Skeletal muscle tissue (tissue), 1 donor: ENCODE results near the gene IRGC. TPM values are rescaled to one million over a fixed set of nuclear protein-coding genes. Genes with fewer than 3 reads are reported as not detected.

Experiments
- total RNA-seq: library from RNA; depleted of rRNA; stranded (reverse); fragments of >200 nt; gene quantifications from one replicate; pipeline ENCODE4 v1.2.3, GENCODE V29; 2014

Gene IRGC
- total RNA-seq, 1 donor from 2014 or later = not detected

Other genes starting within 250 kb of the IRGC start
- gene PHLDB3, start 211.3 kb upstream of the IRGC start, total RNA-seq = 4.7 TPM
- 32.4 TPM for gene ETHE1, start 188.9 kb upstream of the IRGC start, total RNA-seq
- not detected for gene ZNF575, start 182.9 kb upstream of the IRGC start, total RNA-seq
- 7.3 TPM for gene XRCC1, start 140.5 kb upstream of the IRGC start, total RNA-seq
- gene PINLYP, start 140.3 kb upstream of the IRGC start, total RNA-seq = 6.8 TPM
- 24.5 TPM for gene IRGQ, start 119.9 kb upstream of the IRGC start, total RNA-seq
- 6.8 TPM for gene ZNF576, start 119.5 kb upstream of the IRGC start, total RNA-seq
- not detected for gene SRRM5, start 104.0 kb upstream of the IRGC start, total RNA-seq
- 44.9 TPM for gene ZNF428, start 96.4 kb upstream of the IRGC start, total RNA-seq
- 7.8 TPM for gene CADM4, start 76.2 kb upstream of the IRGC start, total RNA-seq
- 2.1 TPM for gene PLAUR, start 45.9 kb upstream of the IRGC start, total RNA-seq
- 6.3 TPM for gene SMG9, start 38.9 kb downstream of the IRGC start, total RNA-seq
- gene KCNN4, start 64.9 kb downstream of the IRGC start, total RNA-seq = 1.0 TPM
- not detected for gene LYPD5, start 86.4 kb downstream of the IRGC start, total RNA-seq
- gene ZNF283, start 111.2 kb downstream of the IRGC start, total RNA-seq = 21.4 TPM
- gene ZNF404, start 167.9 kb downstream of the IRGC start, total RNA-seq = 1.6 TPM
- gene ZNF45, start 219.2 kb downstream of the IRGC start, total RNA-seq = 13.0 TPM
- gene ZNF221, start 235.2 kb downstream of the IRGC start, total RNA-seq = 6.3 TPM